Body of pancreas (tissue), 4 donors: Measurements from ENCODE around the gene SLC12A4.

ENCODE experiments used
- POLR2A ChIP-seq, 3 donors: fragments of 450-650 bp; IDR thresholded peaks; one replicate each; pipeline ENCODE4 v1.6.1; 2016; ENCODE audit warnings: antibody characterized with exemption in 3 of 3, mild to moderate bottlenecking in 2 of 3
- TF ChIP-seq, protein P1 (sequence below), 7 experiments: fragments of 450-650 bp in 4 of 7; fragments of 200-600 bp in 3 of 7; sonication (generic) in 3 of 7; IDR thresholded peaks; one replicate each; pipeline ENCODE4 v1.5.1; 2016 to 2019; ENCODE audit warnings: antibody characterized with exemption in 7 of 7

DNA sequence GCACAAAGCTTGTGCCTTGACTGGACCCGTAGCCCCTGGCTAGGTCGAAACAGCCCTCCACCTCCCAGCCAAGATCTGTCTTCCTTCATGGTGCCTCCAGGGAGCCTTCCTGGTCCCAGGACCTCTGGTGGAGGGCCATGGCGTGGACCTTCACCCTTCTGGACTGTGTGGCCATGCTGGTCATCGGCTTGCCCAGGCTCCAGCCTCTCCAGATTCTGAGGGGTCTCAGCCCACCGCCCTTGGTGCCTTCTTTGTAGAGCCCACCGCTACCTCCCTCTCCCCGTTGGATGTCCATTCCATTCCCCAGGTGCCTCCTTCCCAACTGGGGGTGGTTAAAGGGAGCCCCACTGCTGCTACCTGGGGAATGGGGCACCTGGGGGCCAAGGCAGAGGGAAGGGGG, 40.3 kb downstream of the SLC12A4 start:
- TF ChIP-seq, protein P1, sequence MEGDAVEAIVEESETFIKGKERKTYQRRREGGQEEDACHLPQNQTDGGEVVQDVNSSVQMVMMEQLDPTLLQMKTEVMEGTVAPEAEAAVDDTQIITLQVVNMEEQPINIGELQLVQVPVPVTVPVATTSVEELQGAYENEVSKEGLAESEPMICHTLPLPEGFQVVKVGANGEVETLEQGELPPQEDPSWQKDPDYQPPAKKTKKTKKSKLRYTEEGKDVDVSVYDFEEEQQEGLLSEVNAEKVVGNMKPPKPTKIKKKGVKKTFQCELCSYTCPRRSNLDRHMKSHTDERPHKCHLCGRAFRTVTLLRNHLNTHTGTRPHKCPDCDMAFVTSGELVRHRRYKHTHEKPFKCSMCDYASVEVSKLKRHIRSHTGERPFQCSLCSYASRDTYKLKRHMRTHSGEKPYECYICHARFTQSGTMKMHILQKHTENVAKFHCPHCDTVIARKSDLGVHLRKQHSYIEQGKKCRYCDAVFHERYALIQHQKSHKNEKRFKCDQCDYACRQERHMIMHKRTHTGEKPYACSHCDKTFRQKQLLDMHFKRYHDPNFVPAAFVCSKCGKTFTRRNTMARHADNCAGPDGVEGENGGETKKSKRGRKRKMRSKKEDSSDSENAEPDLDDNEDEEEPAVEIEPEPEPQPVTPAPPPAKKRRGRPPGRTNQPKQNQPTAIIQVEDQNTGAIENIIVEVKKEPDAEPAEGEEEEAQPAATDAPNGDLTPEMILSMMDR (IDR thresholded peaks at IDR 0.05): no peak
- TF ChIP-seq POLR2A (IDR thresholded peaks at IDR 0.05): no peak
